ENCODE data around the gene ETV3L.

Gene ETV3L

GRCh38 chr1:157099633-157100009, at the start of gene ETV3L:
Gene ETV3L, minus strand, starts transcription at chr1:157099808. Its CDS starts 285 bp downstream, at chr1:157099523.
- DNase-seq = no peak

DNA sequence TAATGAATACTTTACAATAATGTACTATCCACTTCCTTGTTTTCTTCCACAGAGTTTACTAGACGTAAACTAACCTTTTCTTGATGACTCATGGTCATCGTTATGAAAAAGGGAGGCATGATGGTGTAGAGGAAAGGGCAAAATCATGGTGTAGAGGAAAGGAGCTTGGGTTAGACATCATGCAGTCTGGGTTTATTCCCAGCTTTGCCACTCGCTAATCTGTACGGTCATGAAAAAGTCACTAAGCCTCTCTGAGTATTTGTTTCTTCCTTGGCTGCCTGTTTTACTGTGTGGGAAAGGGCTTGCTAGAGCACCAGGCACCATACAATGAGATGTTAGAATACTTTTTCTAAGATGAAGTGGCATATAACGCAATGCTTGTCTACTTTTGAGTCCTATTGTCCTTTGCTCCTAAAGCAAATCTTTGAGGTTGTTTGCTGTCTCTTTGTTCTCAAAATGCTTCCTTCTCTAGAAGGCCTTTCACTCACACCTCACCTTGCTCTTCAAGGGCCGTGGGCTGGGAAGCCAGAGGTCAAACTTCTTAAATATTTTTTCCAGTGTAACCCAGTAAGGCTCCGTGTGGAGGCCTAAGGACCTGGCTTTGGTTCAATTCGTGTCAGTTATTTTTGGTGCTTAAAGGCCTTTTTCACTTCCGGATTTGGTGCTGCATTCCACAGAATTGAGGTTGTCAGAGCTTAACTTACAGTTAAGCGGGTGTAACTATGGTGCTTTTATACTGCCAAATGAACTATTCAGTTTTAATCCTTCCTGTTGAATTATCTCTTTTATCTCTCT, 48.5 kb upstream of the ETV3L start:
- no peak for DNase-seq

DNA sequence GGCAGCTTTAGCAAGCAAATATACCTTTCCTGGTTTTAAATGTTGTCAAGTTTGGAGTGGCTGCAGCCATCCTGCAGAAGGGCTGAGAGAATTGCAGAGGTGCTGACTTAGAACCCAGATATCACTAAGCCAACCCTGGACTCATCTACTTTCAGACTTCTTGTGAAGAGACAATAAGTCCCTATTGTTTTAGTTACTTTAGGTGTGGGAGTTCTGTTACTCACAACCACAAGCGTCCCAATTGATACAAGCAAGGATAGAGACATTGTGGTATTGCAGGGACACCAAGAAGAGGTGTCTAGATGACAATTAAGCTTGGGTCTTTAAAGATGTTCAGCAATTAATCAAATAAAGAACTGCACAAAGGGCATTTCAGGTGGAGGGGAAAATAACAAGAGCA, 47.4 kb upstream of the ETV3L start:
- DNase-seq = no peak

DNA sequence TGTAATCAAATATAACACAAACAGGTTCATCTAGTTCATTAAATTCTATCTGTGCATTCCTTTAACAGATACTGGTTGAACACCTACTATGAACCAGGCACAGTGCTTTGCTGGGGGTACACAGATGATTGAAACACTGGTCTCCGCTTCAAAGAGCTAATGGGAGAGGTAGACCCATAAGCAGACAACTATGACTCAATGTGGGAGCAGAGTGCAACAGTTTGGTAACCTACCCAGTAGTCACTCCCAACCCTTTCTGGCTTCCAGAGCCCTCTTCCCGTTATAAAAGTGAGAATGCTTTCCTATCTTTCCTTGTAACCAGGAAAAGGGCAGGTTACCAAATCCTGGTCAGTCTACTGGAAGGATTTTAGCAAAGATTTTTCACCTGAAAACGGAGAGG, 46.6 kb upstream of the ETV3L start:
- DNase-seq = no peak

DNA sequence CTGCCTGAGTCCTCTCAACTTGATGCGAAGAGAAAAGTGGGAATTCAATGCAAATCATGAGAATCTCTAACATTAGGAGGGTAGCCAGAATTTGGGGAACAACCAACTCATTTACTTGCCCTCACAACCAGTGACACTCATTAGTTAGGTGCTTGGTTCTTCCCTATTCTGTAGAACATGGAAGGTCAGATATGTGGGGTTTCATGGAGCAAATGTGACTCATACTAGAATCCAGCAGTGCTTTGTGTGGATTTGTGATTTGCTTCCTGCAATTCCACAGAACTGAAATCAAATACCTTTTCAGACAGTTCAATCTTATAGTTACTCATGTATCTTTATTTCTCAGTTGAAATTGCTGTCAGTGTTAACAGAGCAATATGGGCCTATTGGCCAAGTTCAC, 45.5 kb upstream of the ETV3L start:
- no peak for DNase-seq

DNA sequence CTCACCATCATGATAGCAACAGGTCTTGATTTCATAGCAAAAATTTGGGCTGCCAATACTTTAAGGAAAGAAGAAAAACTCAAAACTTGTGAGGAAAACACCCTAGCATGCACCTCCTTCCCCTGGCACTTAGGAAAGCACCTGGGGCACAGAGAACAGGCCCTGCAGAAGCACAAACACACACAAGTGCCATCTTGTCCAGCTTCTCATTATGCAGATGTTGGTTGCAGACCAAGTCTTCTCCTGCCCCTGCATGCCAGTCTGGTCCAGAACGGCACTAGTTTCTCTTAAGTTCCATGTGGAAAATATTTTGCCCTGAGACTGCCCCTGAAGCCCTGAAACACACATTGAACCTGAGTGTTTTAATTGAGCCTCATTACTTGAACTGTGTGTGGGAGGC, 44.9 kb upstream of the ETV3L start:
- DNase-seq = no peak

DNA sequence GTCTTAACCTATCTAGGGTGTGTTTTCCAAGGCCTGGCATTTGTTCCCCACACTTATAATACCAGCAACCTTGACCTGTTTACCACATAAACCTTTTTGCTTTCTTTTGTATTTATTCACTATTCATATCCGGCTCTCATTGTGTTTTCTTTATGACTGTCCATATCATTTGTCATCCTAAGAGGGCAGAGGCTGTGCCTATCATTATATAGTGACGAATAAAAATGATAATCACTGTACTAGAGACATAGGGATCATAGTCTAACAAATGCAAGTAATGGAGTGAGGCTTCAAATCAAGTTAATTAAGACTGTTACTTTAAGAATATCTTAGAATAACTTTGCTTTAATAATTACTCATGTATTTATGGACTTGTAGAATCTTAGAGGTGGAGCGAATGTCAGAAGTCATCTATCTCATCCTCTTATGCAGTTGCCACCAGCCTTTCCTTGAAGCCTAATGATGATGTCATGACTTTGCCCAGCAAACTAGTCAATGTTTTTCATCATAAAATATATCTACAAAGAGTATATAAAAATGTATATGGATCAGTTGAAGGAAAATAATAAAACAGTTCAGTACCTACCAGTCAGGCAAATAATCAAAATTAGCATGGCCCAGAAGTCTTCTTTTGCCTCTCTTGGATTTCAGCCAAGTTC, 43.3 kb upstream of the ETV3L start:
- DNase-seq = no peak

DNA sequence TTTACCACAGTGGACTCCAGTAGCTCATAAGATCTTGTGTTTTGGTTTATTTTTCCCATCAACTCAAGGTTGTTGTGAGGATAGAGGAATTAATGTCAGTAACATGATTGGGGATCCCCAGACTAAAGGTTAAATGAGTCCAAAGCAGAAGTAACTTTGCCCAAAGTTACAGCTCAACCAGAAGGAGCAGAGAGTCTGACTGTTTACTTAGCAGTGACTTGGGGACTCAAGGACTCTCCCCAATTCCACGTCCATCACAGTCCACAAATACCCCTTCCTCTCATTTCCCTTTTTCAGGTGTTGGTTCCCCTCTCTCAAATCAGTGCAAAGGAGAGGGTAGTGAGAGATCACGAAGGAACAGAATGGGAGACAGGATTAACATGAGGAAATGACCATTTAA, 42.6 kb upstream of the ETV3L start:
- DNase-seq = no peak

DNA sequence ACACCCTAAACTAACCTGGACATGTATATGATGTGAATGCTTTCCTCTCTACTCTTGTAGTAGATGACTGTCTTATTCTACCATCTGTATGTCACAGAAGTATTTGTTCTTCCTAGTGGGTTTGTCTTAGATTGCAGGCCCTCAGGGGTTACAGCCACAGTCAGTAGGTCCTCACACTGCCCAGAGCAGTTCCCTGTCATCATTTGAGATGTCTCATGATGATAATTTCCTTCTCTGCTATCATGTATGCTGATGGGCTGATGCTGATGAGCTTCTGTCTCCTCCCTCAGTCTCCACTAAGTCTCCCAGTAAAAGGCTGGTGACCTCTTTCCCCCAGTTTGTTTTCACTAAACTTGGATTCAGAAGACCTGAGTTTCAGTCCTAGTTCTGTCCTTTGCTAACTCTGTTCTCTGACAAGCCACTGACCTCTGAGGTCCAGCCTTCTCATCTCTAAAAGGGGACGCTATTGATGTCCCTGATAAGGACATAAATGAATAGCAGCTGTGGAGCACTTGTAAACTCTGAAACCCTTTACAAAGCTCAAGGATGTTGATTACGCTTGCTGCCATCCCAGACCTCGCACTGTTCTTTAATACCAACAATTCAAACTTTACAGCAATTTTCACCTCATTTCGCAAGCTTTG, 41.7 kb upstream of the ETV3L start:
- DNase-seq = no peak

- peak in 1 of 2 experiments; percentile 41 for DNase-seq
Observed at GRCh38 chr1:157140063-157140588, 40.5 kb upstream of the ETV3L start.

- DNase-seq = no peak
Observed at GRCh38 chr1:157139052-157139715, 39.6 kb upstream of the ETV3L start.

- DNase-seq = peak; percentile 85 to 89
Observed at GRCh38 chr1:157138220-157139051, 38.8 kb upstream of the ETV3L start, which contains the start of gene ETV3. Gene ETV3, minus strand, starts transcription at chr1:157138395. Its CDS starts 2,043 bp downstream, at chr1:157136352.

DNA sequence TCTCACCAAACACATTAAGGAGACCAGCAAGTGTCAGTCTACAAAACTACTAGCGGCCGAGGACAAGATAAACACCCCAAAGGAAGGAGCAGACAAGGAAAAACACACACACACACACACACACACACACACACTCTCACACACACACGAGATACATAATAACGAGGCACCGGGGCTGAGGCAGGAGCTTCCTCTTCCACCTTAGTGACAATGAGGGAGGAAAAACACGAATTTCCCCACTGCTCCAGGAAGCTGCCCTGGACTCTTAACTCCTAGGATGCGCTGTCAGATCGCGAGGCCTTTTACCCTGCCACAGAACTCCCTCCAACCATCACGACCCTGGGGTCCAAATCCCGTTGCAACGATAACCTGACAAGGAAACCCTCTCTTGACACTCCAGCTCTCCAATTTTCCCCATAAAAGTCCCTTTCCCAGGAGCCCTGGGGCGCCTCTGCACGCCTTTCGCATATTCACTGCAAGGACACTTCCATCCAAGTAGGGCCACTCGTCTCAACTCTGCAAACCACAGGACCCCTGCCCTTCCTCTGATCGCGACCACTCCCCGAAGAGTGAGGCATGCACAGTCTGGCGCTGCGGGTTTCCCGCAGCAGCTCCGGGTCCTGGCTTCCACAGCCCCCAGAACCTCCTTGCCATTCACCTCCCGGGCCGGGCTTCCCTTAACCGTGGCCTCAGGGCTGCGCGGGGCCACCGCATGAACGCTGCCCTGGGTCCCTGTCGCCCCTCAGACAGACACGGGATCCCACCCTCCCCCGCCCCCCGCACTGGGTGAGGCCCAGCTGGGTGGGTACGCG, 38.0 kb upstream of the ETV3L start:
- DNase-seq = no peak

- DNase-seq = no peak
Observed at GRCh38 chr1:157137046-157137407, 37.4 kb upstream of the ETV3L start.

DNA sequence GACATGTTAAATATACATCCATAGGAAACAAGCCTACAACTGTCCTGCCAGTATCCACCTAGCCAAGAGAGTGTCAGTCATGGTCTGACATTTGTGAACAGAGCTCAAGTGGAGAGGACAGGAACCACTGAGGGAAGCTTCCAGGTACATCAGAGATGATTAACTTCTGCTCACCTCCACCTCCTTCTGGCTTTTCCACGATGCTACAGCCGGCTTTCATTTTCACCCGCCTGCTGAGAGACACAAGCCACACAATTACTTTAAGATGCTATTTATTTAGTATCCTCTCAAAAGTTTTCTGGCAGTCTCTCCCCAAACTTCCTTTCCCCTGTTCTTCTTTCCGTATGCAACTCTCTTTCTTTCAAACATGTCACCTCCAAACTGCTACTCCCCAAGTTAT, 36.5 kb upstream of the ETV3L start:
- no peak for DNase-seq

DNA sequence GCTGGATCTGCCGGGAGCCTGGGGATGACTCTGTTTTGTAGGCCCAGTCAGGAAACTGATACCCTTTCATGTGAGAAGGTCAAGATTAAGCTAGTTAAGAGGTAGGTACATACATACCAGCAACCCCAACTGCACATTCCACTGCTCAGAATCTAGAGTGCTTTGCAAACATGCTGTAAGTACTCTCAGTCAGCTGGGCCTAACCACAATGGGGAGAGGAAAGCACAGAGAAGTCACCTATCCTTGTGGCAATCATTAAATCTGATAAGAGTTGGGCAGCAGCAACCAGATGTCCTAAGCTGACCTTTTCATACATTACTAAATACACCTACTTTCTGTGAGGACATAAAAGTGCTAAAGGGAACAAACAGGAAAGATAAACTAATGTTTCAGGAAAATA, 36.0 kb upstream of the ETV3L start:
- DNase-seq = no peak

GRCh38 chr1:157135070-157135469, 35.5 kb upstream of the ETV3L start:
- no peak for DNase-seq

DNA sequence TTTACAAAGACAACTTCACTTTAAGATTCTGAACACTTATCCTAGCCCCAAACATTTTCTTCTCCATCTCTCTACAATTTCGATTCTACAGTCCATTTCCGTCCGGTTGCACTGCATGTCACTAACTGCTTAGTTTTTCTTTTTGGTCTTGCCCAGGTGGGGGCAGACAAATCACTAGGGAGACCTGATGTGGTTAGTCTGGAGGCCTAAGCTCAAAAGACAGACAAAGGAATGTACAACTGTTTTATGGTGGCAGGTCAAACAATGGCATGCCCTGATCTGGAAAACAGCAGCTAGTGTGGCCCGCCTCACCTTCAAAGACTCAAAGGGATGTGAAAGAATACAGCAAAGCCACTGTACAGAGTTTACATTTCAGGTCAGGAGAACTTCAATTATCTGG, 34.8 kb upstream of the ETV3L start:
- no peak for DNase-seq

DNA sequence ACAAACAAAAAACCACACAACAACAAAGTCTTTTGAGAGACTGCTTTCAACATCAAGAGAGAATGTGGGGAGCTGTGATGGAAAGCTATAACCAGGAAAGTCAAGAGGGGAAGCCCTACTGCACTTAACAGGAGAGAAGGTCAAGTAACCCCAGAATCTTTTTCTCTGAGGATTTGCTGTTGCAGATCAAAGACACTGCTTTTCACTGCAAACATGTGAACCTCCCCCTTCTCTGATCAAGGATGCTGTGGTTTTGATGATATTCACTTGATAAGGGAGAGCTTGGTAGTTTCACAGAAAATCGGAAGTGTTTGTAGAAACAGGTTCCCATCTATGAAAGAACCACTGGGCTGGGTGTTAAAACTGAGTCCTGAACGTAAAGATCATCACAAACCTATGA, 33.8 kb upstream of the ETV3L start:
- DNase-seq = no peak

- DNase-seq = no peak
Observed at GRCh38 chr1:157132616-157133167, 33.1 kb upstream of the ETV3L start.

GRCh38 chr1:157132111-157132510, 32.5 kb upstream of the ETV3L start:
- no peak for DNase-seq

Data from activated CD4-positive, alpha-beta T cell treated with anti-CD3 and anti-CD28 coated beads, Interleukin-2, amount 50 U/mL, for 48 hours (primary cell).